SK-MEL-5 (cell line): ENCODE results near the gene FAM83D. TPM values are rescaled to one million over a fixed set of nuclear protein-coding genes. Genes with fewer than 3 reads are reported as not detected.

Experiments used
- DNase-seq: peaks from one replicate; pipeline ENCODE4 v3.0.0-alpha.2; 2016; ENCODE audit warnings: low read depth, low spot score
- in situ Hi-C: cut with HindIII; loops from 2 replicates; pipeline ENCODE4 v1.10.0; 2016; ENCODE audit warnings: low sequenced_read_pairs, high pct_unique_total_duplicates, low pct_unique_long_range_greater_than_20kb
- total RNA-seq: library from RNA; depleted of rRNA; stranded (reverse); fragments of >200 nt; shearing (Covaris generic); gene quantifications from 2 replicates; pipeline ENCODE4 v1.2.3, GENCODE V29; 2014

FAM83D gene
- total RNA-seq, 1 experiment from 2014 or later, result 36.6 TPM

DNA sequence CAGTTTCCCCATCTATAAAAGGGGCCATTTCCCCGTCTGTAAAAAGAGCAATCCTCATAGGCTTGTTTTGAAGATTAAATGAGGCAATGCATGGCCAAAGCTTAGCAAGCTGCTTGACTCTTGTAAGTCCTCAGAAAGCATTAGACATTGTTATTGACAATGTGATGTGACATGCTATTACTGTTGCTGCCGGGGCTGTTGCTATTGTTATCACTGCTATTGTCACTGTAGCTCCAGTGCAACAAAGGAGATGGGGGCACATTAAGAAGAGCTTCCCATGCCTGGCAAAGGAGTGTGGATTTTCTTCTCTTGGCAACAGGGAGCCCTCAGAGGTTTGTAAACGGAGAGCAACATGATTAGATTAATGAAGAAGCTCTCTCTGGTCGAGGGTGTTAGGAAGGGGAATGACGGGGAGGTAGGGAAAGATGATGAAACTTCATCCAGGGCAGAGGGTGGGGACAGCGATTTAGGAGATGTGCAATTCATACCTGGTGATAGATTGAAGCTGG is 33.1 kb upstream of the FAM83D start:
- DNase-seq, result no peak
- in situ Hi-C loops, result no loop called here

DNA sequence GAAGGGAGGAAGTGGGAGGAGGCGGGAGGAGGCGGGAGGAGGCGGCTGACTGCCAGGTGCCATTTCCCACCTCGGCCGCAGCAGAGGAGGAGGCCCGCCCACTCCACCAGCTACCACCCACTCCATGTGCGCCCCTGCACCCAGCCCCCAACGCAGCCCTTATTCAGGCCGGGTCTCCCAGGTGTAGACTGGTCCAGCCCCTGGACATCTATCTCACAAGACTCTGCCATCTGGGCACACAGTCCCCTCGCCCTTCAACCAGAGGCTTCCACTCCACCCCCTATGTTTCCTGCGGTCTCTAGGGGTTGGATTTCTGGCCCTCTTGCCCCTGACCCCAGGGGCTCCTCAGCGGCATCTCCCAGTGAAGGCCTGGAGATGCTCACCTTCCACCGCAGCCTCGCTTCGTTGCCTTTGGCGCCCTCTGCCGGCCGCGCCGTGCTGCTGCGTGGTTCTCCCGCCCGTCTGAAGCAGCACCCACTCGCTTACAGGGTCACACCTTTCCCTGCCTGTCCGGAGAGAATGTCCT is 32.6 kb upstream of the FAM83D start:
- DNase-seq, result peak; percentile 62
- in situ Hi-C loops, result no loop called here

DNA sequence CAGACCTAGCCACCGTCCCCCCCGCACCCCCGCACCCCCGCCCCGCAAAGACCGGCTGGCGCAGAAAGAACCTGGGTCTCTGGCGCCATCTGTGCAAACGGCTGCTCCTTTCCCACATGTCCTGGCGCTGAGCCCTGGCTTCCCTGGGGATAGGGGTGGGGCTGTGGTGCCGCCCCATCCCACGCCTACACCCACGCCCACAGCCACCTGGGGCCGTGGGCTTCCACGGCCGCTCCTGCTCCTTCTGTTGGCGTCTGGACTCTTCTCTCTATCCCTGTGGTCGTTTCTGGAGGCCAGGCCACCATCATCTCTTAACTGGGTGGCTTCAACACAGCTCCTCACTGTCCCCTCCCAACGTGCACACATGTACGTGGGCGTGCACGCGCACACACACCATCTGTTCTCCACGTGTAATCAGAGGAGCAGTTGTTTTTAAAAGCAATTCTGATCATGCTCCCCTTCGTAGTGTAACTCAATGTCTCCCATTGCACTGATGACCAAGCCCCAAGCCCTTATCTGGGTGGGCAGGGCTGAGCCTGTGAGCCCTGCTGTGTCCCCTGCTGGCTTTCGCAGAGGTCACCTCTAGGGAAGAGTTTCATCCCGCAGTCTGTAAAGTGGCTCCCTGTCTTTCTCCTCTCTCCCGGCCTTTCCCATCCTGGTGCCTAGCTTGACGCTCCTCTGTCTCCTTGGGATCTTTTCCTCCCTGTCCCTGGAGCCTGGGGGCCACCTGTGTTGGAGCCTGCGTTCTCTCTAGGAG is 31.9 kb upstream of the FAM83D start:
- in situ Hi-C loops, result no loop called here
- no peak for DNase-seq

DNA sequence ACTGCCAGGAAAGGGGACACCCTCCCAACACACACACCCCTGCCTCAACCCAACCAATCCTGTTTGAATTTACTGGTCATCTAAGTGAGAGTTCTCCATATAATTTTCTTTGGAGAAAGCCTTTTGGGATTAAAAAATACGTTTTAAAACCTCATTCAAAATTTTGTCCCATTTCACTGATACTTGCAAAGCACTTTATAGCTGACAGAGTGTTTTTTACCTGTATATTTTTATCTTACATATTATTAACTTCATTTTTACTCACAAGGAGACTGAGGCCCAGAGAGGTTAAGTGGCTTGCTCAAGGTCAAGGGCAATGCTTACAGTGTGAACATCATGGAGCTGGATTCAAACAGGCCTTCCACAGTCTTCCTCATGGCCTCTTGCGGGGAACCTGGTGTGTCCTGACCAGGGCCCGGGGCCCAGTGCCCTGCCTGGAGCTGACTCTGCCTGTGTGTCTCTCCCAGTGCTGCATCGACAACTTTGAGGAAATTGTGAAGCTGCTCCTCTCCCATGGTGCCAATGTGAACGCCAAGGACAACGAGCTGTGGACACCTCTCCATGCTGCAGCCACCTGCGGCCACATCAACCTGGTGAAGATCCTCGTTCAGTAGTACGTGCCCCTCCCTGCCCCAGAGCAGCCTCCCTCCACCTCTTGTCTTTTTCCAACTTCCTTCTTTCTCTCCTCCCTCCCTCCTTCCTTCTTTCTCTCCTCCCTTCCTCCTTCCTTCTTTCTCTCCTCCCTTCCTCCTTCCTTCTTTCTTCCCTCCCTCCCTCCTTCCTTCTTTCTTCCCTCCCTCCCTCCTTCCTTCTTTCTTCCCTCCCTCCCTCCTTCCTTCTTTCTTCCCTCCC is 30.9 kb upstream of the FAM83D start:
- DNase-seq, result no peak
- in situ Hi-C loops, result no loop called here

DNA sequence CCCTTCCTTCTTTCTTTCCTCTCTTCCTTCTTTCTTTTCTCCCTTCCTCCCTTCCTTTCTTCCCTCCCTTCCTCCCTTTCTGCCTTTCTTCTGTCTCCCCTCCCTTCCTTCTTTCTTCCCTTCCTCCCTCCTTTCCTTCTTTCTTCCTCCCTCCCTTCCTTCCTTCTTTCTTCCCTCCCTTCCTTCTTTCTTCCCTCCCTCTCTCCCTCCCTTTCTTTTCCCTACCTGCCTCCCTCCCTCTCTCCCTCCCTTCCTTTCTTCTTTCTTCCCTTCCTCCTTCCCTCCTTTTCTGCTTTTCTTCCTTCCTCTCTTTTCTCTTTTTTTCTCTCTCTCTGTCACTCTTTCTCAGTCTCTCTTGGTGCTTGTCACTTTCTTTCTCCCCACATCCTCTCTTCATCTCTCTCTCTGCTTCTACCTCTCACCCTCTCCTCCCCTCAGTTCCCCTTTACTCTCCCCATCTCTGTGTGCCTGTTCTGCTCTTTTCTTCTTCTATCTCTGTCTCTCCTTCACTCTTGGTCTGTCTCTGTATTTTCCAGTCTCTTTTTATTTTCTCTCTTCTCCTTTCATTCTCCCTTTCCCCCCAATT is 30.1 kb upstream of the FAM83D start:
- DNase-seq, result no peak
- in situ Hi-C loops, result no loop called here

DNA sequence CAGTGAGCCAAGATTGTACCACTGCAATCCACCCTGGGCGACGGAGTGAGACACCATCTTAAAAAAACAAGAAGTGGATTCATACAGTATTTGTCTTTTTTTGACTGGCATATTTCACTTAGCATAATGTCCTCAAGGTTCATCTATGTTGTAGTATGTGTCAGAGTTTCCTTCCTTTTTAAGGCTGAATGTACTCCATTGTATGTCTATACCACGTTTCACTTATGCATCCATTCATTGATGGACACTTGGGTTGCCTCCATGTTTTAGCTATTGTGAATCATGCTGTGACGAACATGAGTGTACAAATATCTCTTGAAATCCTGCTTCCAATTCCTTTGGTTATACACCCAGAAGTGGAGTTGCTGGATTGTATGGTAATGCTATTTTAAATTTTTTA is 28.9 kb upstream of the FAM83D start:
- DNase-seq, result peak; percentile 24
- in situ Hi-C loops, result no loop called here

DNA sequence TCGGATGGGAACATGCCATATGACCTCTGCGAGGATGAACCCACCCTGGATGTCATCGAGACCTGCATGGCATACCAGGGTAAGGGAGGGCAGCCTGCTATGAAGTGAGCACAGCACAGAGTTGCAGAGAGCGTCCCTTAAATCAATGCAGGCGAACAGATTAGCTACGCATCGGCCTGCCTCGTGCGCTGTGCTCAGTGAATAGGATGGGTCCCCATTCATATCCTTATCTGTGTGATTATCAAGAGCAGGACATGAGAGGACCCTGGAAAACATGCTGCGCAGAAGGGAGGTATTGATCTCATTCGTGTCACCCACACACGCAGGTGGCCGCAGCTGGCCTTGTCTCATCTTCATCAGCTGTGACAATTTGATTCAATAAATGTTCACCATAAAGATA is 25.6 kb upstream of the FAM83D start:
- in situ Hi-C loops, result no loop called here
- no peak for DNase-seq

DNA sequence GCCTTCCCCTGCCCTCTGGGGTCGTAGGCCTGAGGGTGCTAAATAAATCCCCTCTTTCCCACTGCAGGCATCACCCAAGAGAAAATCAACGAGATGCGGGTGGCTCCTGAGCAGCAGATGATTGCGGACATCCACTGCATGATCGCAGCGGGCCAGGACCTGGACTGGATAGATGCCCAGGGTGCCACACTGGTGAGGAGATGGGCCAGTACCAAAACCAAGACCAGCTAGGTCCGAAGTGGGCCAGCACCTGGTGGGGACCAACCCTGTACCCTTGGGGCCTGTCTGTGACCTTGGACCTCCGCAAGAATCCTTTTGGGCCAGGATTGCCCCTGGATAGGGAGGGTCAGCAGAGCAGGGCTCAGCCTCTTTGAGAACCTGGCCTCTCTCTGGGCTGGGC is 23.6 kb upstream of the FAM83D start:
- in situ Hi-C loops, result no loop called here

DNA sequence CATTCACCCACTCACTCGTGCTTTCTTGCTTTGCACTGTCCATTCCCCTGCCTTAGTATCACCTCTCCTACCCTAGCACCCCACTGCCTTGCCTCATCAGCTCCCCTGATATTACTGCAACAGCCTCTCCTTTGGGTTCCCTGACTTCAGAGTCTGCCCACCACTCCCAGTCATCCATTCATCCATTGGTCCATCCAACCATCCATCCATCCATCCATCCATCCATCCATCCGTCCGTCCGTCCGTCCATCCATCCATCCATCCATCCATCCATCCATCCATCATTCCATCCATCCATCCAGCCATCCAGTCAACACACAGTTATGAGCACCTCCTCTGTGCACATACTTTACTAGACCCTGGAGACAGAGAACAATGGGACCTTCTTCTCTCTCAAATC is 22.9 kb upstream of the FAM83D start:
- in situ Hi-C loops, result no loop called here
- DNase-seq, result no peak

More for the DNA sequence above, 23.6 kb upstream of the FAM83D start:
- no peak for DNase-seq

DNA sequence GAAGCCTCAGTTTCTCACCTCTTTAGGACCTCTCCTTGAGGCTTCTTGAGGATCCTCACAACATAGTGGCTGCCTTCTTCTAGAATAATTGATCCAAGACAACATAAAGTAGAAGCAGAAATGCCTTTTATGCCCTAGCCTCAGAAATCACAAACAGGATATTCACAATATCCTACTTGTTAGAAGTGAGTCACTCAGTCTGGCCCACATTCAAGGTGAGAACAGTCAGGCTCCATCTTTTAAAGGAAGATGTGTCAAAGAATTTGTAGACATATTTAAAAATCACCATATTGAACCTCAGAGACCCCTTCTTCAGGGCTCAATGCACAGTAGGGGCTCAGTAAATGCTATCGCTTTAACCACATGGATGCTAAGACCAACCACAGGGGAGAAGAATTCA is 20.8 kb upstream of the FAM83D start:
- in situ Hi-C loops, result no loop called here
- DNase-seq, result no peak

DNA sequence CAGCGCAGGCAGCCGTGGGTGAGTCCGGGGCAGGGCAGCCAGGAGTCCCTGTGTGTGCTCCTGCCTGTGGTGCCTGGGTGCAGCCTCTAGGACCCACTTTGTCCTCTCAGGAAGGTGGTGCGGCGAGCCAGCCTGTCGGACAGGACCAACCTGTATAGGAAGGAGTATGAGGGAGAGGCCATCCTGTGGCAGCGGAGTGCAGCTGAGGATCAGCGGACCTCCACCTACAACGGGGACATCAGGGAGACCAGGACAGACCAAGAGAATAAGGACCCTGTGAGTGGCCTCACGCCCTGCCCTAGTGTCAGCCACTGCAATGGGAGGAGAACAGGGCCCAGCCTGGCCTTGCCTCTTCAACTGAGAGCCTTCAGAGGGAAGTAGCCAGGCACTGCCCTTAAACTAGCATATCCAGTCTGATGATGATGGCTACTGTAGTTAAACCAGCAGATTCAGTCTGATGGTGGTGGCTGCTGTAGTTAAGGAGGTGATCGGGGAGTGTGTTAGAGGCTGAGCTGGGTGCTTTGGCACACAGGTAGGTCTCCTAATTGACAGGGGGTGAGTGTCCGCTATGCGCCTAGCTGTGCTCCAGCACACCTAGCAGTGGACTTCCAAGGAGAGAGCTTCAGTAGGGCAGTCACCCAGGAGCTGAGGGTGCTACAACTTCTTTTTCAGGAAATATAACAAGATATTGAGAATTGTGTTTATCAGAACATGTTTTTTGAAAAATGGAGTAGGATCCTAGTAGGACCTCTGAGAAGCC is 18.1 kb upstream of the FAM83D start:
- in situ Hi-C loops, result no loop called here
- no peak for DNase-seq

DNA sequence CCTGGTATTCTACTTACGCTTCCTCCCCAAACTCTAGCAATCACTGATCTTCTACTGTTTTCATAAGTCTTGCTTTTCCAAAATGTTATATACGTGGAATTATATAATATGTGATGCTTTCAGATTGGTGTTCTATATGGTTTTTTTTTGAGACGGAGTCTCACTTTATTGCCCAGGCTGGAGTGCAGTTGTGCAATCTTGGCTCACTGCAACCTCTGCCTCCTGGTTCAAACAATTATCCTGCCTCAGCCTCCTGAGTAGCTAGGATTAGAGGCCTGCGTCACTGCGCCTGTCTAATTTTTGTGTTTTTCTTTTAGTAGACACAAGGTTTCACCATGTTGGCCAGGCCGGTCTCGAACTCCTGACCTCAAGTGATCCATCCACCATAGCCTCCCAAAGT is 10.9 kb upstream of the FAM83D start:
- DNase-seq, result no peak
- in situ Hi-C loops, result no loop called here

DNA sequence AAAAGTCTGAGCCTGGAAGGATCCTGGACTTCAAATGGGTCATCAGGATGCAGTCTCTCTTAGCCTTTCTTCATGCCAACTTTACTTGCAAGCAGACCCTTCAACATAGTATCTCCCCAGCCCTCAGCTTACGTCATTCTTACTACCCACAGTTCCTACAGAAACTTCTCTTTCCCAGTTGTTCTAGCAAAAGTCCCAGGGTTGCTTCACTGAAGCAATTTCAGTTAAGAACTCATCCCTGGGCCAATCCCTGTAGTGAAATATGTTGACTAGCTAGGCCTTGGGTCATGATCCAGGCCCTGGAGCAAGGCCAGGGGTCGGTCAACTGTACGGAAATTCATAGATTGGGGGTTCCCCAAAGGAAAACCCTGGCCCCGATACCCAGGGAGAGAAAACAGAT is 8.6 kb upstream of the FAM83D start:
- no peak for DNase-seq
- in situ Hi-C loops, result no loop called here

DNA sequence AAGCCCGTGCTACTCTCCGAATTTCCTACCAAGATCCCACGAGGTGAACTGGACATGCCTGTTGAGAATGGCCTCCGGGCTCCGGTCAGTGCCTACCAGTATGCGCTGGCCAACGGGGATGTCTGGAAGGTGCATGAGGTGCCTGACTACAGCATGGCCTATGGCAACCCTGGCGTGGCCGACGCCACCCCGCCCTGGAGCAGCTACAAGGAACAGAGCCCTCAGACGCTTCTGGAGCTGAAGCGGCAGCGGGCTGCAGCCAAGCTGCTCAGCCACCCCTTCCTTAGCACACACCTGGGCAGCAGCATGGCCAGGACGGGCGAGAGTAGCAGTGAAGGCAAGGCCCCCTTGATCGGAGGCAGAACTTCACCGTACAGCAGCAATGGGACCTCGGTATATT is 8.0 kb upstream of the FAM83D start:
- no peak for DNase-seq
- in situ Hi-C loops, result no loop called here

DNA sequence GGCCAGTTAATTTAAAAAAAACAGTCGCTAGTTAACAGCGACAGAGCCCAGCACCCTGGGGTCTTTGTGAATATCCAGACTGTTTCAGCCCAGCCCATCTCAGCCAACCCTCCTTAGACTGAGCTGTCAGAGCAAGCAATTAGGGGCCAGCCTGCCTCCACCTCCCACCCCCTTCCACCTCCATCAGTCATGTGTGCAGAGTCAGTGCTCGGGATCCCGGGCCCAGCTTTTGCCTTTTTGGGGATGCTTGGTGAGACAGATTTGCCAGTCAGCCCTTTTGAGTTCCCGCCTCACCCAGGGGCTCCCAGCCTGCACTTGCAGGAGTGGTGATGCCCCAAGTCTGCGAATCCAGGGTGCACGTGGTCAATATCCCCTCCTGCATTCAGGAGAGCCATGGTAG is 6.5 kb upstream of the FAM83D start:
- in situ Hi-C loops, result no loop called here
- DNase-seq, result no peak

DNA sequence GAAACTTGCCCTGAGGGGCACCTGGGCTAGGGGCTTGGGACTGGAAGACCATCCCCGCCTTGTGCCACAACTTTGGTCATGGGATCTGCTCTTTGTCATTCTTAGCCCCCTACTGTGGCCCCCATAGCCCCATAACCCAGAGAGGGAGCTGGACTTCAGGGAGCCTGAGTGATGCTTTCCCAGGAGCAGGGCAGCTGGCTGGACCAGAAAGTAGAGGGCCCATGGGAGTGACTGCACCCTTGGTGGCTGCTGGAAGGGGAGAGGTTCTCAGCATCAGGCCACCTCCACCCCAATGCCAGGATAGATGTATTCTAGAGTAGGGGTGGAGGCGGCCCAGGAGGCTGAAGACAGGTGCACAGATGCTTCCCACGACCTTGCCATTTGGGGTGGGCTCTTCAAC is 5.8 kb upstream of the FAM83D start:
- DNase-seq, result no peak
- in situ Hi-C loops, result no loop called here

DNA sequence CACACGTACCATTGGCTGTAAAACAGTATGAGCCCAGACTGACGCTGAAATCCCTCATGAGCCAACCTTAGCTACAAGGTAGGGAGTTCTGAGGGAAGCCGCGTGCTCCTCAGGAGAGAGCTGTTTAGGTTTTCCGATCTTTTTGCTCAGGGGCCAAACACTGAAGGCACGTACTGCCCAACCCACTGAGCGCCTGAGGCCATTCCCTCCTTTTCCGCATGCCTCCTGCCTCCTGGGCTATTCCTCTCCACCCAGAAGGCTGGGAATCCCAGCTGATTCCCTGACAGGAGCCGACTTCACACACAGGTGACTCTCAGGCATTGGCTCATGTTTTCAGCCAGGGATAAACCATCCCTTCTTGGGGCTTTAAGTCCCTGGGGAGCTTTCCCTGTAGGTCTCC is 5.4 kb upstream of the FAM83D start:
- no peak for DNase-seq
- in situ Hi-C loops, result no loop called here

DNA sequence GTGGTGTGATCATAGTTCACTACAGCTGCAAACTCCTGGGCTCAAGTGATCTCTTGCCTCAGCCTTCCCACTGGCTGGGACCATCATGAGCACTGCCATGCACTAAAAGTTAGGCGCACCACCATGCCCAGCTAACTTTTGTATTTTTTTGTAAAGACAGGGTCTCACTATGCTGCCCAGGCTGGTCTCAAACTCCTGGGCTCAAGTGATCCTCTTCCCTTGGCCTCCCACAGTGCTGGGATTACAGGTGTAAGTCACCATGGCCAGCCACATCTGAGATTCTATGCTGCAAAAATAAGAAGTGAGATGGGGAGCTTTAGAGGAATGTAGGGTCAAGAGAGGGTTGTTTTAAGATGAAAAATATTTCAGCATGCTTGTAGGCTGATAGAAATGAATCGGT is 1.5 kb upstream of the FAM83D start:
- in situ Hi-C loops, result no loop called here
- DNase-seq, result no peak
